GM12801 (cell line): ENCODE measurements around the gene TMEM18.

ENCODE experiments used
- TF ChIP-seq, protein P1 (sequence below): IDR thresholded peaks from one replicate; pipeline ENCODE4 v1.5.1; 2011; ENCODE audit warnings: control low read depth; ENCODE audit not compliant: insufficient read length; ENCODE audit errors: extremely low read depth

The TMEM18 gene

DNA sequence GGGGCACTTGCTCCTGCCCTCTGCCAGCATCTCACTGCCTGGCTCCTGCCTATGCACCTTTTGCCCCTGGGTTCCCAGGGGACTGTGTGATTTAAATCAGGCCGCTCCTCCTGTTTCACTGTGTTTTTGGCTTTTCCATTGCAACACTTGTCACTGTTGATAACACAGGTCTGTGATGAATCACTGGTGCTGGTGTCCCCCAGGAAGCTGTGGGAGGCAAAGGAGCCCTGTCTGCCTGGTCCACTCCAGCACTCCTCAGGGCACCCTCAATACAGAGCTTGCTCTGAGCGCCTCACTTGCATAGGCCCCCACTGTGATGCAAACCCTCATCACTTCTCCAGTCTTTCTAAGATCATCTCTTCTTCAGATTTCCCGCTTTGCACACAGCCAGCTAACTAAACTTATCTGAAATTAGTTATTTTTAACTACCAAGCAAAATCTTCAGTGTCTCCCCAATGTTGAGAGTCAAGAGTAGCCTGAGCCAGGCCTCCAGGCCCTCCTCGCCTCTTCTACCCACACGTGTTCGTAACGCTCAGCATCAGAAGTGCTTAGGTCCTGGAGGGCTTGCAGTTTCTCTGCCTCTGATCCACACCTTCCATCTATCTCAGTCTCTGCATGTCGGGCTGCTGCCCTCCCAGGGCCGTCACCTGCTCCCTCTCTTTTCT is 2.8 kb downstream of the TMEM18 start:
- TF ChIP-seq, protein P1, sequence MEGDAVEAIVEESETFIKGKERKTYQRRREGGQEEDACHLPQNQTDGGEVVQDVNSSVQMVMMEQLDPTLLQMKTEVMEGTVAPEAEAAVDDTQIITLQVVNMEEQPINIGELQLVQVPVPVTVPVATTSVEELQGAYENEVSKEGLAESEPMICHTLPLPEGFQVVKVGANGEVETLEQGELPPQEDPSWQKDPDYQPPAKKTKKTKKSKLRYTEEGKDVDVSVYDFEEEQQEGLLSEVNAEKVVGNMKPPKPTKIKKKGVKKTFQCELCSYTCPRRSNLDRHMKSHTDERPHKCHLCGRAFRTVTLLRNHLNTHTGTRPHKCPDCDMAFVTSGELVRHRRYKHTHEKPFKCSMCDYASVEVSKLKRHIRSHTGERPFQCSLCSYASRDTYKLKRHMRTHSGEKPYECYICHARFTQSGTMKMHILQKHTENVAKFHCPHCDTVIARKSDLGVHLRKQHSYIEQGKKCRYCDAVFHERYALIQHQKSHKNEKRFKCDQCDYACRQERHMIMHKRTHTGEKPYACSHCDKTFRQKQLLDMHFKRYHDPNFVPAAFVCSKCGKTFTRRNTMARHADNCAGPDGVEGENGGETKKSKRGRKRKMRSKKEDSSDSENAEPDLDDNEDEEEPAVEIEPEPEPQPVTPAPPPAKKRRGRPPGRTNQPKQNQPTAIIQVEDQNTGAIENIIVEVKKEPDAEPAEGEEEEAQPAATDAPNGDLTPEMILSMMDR, result no peak

DNA sequence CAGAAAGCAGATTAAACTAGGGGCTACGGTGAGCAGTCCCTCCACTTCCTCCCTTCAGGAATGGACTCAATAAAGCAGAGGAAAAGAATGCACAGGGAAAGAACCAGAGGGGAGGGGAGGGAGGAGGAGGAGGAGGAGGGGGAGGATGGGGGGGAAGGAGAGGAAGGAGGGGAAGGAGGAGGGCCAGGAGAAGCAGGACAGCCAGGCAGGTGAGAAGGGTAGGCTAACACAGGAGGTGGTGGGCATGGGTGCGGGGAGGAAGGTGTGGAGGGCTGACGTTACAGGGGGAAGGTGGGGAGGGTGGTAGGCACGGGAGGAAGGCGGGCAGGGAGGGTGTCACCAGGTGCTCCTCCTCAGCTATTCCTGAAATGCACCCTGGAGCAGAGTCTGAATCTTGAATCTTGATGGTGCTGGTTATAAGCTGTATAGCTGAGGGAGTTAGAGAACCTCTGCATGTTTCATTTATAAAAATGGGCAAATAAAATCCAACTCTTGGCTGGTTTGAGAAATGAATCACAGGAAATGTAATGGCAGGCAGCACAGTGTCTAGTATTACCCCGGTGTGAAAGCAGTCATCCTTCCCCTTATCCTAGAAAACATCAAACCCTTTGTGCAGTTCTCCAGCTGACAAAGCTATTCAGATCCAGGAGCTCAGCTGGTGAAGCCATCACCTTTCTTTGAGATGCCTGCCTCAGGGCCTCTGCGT is 3.4 kb downstream of the TMEM18 start:
- TF ChIP-seq, protein P1, result no peak

DNA sequence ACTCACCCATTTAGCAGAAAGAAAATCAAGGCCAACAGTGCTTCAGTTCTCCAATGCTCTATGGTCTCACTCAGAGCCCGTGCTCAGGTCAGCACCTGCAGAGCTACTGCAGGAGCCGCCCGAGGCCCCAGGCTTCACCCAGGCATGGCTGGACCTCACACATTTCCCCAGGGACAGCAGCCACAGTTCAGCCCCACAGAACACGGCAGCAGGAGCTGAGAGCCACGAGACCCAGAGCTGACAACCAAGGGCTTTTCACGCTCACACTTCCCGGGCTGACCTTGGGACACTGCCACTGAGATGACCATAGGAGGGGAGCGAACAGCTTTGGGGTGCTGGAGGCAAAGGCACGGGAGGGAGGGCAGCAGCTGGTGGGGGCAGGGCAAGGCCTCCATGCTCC is 4.2 kb downstream of the TMEM18 start:
- TF ChIP-seq, protein P1, result no peak

DNA sequence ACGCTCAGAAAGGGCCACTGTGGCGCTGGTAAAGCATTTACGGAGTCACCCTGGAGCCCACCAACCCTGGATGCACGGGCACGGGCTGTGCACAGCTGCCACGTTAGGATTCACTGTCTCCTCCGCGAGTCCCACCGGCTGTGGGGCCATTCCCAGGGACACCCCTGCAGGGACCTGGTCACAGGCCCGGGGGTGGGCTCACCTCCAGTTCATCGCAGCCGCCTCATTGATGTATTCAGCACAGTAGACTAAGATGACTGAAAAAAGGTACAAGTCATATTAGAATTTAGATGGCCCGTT is 4.7 kb downstream of the TMEM18 start:
- TF ChIP-seq, protein P1, result no peak

DNA sequence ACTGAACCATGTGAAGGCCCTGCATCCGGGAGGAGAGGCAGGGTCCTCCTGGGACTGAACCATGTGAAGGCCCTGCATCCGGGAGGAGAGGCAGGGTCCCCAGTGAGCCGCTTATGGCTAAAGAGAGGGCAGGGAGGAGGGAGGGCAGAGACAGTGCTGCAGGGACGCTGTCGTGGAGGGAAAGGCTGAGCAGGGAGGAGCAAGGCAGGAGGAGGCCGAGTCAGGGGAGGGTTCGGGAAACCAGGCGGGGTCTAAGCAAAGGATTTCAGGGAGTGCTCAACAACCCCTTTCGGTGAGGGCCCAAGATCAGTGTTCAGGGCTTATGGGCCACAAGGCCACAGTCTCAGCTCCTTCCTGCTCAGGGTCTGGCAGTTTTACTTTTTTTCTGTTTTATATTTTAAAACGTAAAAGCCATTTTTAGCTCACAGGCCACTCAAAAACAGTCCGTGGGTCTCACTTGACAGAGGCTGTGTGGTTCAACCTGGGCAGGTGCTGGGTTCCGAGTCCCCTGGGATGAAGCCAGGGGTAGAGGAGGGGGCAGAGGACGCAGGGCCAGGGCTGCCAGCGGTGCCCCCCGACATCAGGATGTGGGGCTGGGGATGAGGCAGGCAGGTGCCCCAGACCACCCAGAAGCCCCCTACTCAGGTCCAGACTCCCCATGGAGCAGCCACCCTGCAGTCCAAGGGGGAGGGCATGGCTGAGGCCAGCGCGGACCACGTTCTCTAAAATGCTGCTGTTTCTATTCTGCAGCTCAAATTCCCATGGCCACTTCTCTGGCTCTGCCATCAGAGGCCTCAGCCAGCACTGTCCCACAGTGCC is 5.2 kb downstream of the TMEM18 start:
- TF ChIP-seq, protein P1, result no peak

DNA sequence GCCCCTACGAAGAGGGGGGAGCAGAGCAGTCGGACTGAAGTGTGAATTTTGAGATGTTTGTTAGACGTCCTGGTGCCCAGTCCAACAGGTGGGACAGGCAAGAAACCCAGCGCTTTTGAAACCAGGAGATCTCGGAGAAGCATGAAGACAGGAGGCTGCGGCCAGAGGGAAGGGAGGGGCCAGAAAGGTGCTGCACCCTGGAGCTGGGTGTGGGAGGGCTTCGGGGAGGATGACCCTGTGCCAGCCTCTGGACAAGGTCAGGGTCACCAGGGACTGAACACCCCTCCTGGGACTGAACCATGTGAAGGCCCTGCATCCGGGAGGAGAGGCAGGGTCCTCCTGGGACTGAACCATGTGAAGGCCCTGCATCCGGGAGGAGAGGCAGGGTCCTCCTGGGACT is 6.1 kb downstream of the TMEM18 start:
- TF ChIP-seq, protein P1, result no peak

DNA sequence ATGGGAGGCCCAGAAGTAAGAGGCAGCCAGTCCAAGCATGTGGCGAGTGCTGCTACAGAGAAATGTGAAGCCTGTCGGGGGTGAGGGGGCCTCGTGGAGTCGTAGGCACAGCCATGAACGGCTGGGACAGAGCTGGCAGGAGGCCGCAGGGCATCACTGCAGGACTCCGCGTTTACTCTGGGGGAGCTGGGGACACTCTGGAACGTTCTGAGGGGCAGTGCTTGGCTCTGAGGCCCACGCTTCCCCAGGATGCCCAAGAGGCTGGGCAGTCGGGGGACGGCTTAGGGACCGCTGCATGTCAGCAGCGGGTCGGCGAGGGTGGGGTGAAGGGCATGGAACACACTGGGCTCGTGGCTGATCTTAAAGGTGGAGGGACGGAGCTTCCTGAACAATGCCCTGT is 6.6 kb downstream of the TMEM18 start:
- TF ChIP-seq, protein P1, result no peak
